ENCODE results near the gene GRM4.
"Not testable (repeated sequence)": the region's sequence is repeated elsewhere in the genome, so short reads cannot be mapped to it uniquely, and the experiment has no call there.

The GRM4 gene

GRCh38 chr6:34022873-34023255 is 123.0 kb downstream of the GRM4 start:
- no peak for DNase-seq (ENCODE audit: low read depth, low spot score)

- no peak for DNase-seq (ENCODE audit: low read depth, low spot score)
These were observed 123.5 kb downstream of the GRM4 start for GRCh38 chr6:34022250-34022872.

GRCh38 chr6:34021554-34022190 is 124.2 kb downstream of the GRM4 start:
- no peak for DNase-seq (ENCODE audit: low read depth, low spot score)

- no peak for DNase-seq (ENCODE audit: low read depth, low spot score)
These were observed 124.9 kb downstream of the GRM4 start for GRCh38 chr6:34020807-34021553.

- DNase-seq (ENCODE audit: low read depth, low spot score), result no peak
These were observed 125.6 kb downstream of the GRM4 start for GRCh38 chr6:34020278-34020677.

GRCh38 chr6:34018961-34019606 is 126.8 kb downstream of the GRM4 start:
- DNase-seq (ENCODE audit: low read depth, low spot score), result no peak

- no peak for DNase-seq (ENCODE audit: low read depth, low spot score)
These were observed 127.9 kb downstream of the GRM4 start for GRCh38 chr6:34018026-34018425.

- DNase-seq (ENCODE audit: low read depth, low spot score), result no peak
These were observed 128.6 kb downstream of the GRM4 start for GRCh38 chr6:34017106-34017805.

GRCh38 chr6:34016573-34016972 is 129.3 kb downstream of the GRM4 start:
- DNase-seq (ENCODE audit: low read depth, low spot score), result not testable (repeated sequence)

- DNase-seq (ENCODE audit: low read depth, low spot score), result peak; percentile 84
These were observed 130.3 kb downstream of the GRM4 start for GRCh38 chr6:34015586-34015985.

- DNase-seq (ENCODE audit: low read depth, low spot score), result no peak
These were observed 134.6 kb downstream of the GRM4 start for GRCh38 chr6:34011264-34011663.

- DNase-seq (ENCODE audit: low read depth, low spot score), result peak; percentile 89
These were observed 139.9 kb downstream of the GRM4 start for GRCh38 chr6:34005901-34006531.

- no peak for DNase-seq (ENCODE audit: low read depth, low spot score)
These were observed 141.2 kb downstream of the GRM4 start for GRCh38 chr6:34004706-34005105.

GRCh38 chr6:34003962-34004361 is 141.9 kb downstream of the GRM4 start:
- DNase-seq (ENCODE audit: low read depth, low spot score), result no peak

- DNase-seq (ENCODE audit: low read depth, low spot score), result no peak
These were observed 143.9 kb downstream of the GRM4 start for GRCh38 chr6:34001706-34002621.

GRCh38 chr6:34000281-34000680 is 145.6 kb downstream of the GRM4 start:
- DNase-seq (ENCODE audit: low read depth, low spot score), result no peak

- DNase-seq (ENCODE audit: low read depth, low spot score), result no peak
These were observed 146.3 kb downstream of the GRM4 start for GRCh38 chr6:33999567-33999966.

GRCh38 chr6:33998660-33999059 is 147.2 kb downstream of the GRM4 start:
- no peak for DNase-seq (ENCODE audit: low read depth, low spot score)

- DNase-seq (ENCODE audit: low read depth, low spot score), result no peak
These were observed 148.6 kb downstream of the GRM4 start for GRCh38 chr6:33997265-33997664.

GRCh38 chr6:33996120-33996475 is 149.8 kb downstream of the GRM4 start:
- DNase-seq (ENCODE audit: low read depth, low spot score), result no peak

Data from ELF-1 (cell line).